Panc1 (cell line): ENCODE data around the gene GPR152. TPM values are rescaled to one million over a fixed set of nuclear protein-coding genes. Genes with fewer than 3 reads are reported as not detected.
A peak's percentile ranks its signal among the peaks of the same experiment; 100 is the strongest.

Experiments
- ATAC-seq: fragments of 200-7000 bp; cut with Tn5 transposase; 2 replicates; pipeline ENCODE4 v1.9.1; 2020; ENCODE audit warnings: mild to moderate bottlenecking, moderate library complexity
- BruUV-seq: library from RNA; stranded (reverse); fragments of 400-500 nt; replicated peaks from 2 replicates; lab custom pipeline; 2021; lab: Mats Ljungman, UMichigan
- CTCF ChIA-PET: fragments of 300-600 bp; sonication (Branson Sonifier 250); formaldehyde crosslinking; loops from one replicate; lab custom pipeline; 2022; ENCODE audit warnings: antibody characterized with exemption; lab: Charles Lee
- POLR2A ChIA-PET: fragments of 300-600 bp; sonication (Branson Sonifier 250); formaldehyde crosslinking; loops from one replicate; lab custom pipeline; 2022; ENCODE audit warnings: antibody characterized with exemption; lab: Charles Lee
- DNase-seq: peaks from one replicate; pipeline ENCODE4 v3.0.0-alpha.2; 2010; ENCODE audit warnings: low read depth, low spot score
- H3K27ac ChIP-seq: 2 replicates; pipeline ENCODE4 v1.5.1; 2011; ENCODE audit warnings: mild to moderate bottlenecking, low read length, inconsistent platforms
- H3K27me3 ChIP-seq: fragments of 200-500 bp; sonication (Bioruptor generic); 2 replicates; pipeline ENCODE4 v1.6.0; 2014; ENCODE audit warnings: low read length, inconsistent platforms; ENCODE audit not compliant: control insufficient read depth, insufficient read depth
- H3K36me3 ChIP-seq: fragments of 200-500 bp; sonication (Bioruptor generic); 2 replicates; pipeline ENCODE4 v1.5.1; 2014; ENCODE audit warnings: inconsistent platforms, mild to moderate bottlenecking, low read length, moderate library complexity; ENCODE audit not compliant: control insufficient read depth, insufficient read depth
- H3K4me1 ChIP-seq: 2 replicates; pipeline ENCODE4 v1.5.1; 2011; ENCODE audit warnings: inconsistent platforms, mild to moderate bottlenecking, low read length, moderate library complexity; ENCODE audit not compliant: control insufficient read depth, insufficient read depth
- H3K4me3 ChIP-seq, 2 experiments: 2 replicates each; pipeline ENCODE4 v1.5.1; 2011 to 2012; ENCODE audit warnings: low read depth in 2 of 2, low read length in 2 of 2, mild to moderate bottlenecking in 2 of 2, inconsistent platforms in 1 of 2, moderate library complexity in 1 of 2
- H3K9me3 ChIP-seq: fragments of 200-500 bp; sonication (Bioruptor generic); 2 replicates; pipeline ENCODE4 v1.5.1; 2014; ENCODE audit warnings: low read depth, mild to moderate bottlenecking, inconsistent platforms, low read length, moderate library complexity; ENCODE audit not compliant: control insufficient read depth, insufficient read depth
- POLR2AphosphoS5 ChIP-seq: IDR thresholded peaks from 2 replicates; pipeline ENCODE4 v1.6.1; 2012; ENCODE audit warnings: mild to moderate bottlenecking, low read depth, low read length, moderate library complexity
- SIN3A ChIP-seq: IDR thresholded peaks from 2 replicates; pipeline ENCODE4 v1.6.1; 2012; ENCODE audit warnings: low read depth, mild to moderate bottlenecking, low read length, moderate library complexity, borderline replicate concordance; ENCODE audit not compliant: insufficient read depth
- TCF7L2 ChIP-seq: IDR thresholded peaks from 2 replicates; pipeline ENCODE4 v1.6.1; 2011; ENCODE audit warnings: mild to moderate bottlenecking, low read depth, low read length, inconsistent platforms
- in situ Hi-C: cut with HindIII; loops from 2 replicates; pipeline ENCODE4 v1.10.0; 2016; ENCODE audit warnings: low sequenced_read_pairs, low pct_unique_long_range_greater_than_20kb
- intact Hi-C: fragments of 100-400 bp; cut with micrococcal nuclease; formaldehyde crosslinking; loops from one replicate; pipeline ENCODE4 v1.10.0; 2022; ENCODE audit not compliant: unreplicated experiment
- total RNA-seq: library from RNA; stranded (reverse); gene quantifications from one replicate; pipeline ENCODE4 v1.2.1, GENCODE V29; 2021; ENCODE audit not compliant: unreplicated experiment
- TF ChIP-seq, protein P1 (sequence below): fragments of 450-650 bp; IDR thresholded peaks from 2 replicates; pipeline ENCODE4 v1.5.1; 2017; ENCODE audit warnings: mild to moderate bottlenecking
- TF ChIP-seq, protein P2 (sequence below), 2 experiments: IDR thresholded peaks; 2 replicates each; pipeline ENCODE4 v1.6.1; 2011 to 2012; ENCODE audit warnings: low read depth in 2 of 2, control low read depth in 1 of 2, low read length in 1 of 2, mild to moderate bottlenecking in 1 of 2, moderate library complexity in 1 of 2; ENCODE audit not compliant: insufficient read depth in 1 of 2

Gene GPR152
- total RNA-seq, 1 experiment from 2014 or later = not detected

DNA sequence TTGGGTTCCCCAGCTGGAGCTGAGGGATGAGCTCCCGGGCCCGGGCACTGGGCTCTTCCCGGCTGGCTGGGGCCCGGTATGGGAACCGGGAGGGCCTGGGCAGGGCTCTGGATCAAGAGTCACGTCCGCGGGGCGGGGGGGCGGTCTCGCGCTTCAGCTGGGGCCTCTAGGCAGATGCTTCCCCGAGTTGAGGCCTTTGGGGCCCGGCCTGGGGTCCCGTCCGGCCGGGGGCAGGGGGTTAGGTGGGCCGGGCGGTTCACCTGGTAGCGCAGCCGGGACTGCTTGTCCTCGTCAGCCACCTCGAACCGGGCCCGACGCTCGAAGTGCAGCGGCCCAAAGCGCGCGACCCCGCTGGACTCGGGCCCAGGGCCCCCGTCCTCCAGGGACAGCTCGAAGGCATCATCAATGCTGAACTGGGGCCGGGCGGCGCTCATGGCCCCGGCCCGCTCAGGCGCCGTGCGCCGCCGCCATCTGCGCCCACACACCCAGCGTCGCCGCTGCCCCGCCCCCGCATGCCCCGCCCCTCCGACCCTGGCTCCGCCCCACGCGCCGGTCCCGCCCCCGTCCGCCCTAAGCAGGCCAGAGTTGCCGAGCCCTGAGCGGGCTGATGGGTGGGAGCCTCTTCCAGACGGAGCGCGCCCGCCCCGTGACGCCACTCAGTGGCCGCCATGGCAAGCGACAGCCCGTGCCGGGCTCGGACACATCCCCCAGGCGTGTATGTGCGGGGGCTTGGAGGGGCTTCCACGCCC is 16.4 kb upstream of the GPR152 start, which contains the start of gene TMEM134:
Gene TMEM134, minus strand, starts transcription at position 493 of the 749 bp plus-strand sequence. Its CDS starts 59 bp downstream, at position 434.
- POLR2A ChIA-PET = interaction anchor here (0.6 kb wide), 1 partner anchor 14 kb away, joined by 3 read pairs; the partner anchor contains the start of gene AIP

DNA sequence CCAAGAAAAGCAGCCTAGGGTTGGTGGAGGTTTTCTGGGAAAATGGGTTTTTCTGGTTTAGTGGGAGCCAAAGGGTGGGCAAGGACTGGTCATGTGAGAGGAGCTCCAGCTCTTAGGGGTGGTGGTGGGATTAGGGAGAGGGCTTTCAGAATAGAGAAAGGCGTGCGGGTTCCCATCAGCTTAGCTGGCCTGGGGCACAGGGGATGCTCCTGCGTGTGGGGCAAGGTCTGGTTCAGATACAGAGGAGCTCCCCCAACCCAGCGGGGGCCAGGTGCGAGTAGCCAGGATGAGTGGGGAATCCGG is 15.9 kb upstream of the GPR152 start:
- H3K27me3 ChIP-seq = no peaks in the 10 kb centered on the region
- intact Hi-C loops (no loop called here), in situ Hi-C loops (no loop called here)
- no TSS peak for BruUV-seq
- H3K9me3 ChIP-seq = no peaks in the 10 kb centered on the region
- peak overlapping the region; percentile 64 to 75 for H3K4me3 ChIP-seq
- peak; percentile 3 for ATAC-seq
- no peak for TF ChIP-seq SIN3A
- TF ChIP-seq POLR2AphosphoS5 = no peak
- TF ChIP-seq TCF7L2 = no peak
- TF ChIP-seq, protein P1, sequence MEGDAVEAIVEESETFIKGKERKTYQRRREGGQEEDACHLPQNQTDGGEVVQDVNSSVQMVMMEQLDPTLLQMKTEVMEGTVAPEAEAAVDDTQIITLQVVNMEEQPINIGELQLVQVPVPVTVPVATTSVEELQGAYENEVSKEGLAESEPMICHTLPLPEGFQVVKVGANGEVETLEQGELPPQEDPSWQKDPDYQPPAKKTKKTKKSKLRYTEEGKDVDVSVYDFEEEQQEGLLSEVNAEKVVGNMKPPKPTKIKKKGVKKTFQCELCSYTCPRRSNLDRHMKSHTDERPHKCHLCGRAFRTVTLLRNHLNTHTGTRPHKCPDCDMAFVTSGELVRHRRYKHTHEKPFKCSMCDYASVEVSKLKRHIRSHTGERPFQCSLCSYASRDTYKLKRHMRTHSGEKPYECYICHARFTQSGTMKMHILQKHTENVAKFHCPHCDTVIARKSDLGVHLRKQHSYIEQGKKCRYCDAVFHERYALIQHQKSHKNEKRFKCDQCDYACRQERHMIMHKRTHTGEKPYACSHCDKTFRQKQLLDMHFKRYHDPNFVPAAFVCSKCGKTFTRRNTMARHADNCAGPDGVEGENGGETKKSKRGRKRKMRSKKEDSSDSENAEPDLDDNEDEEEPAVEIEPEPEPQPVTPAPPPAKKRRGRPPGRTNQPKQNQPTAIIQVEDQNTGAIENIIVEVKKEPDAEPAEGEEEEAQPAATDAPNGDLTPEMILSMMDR = no peak
- H3K36me3 ChIP-seq = peaks cover 2% of the 10 kb centered on the region; the same call in 1 of the 2 replicates
- ChIA-PET CTCF (interaction anchor here (0.6 to 0.7 kb wide), 4 partner anchors 32 to 203 kb away, joined by 3 to 7 read pairs (median 4); partner anchors contain the start of gene PPP1CA), POLR2A (interaction anchor here (0.6 kb wide), 1 partner anchor 15 kb away, joined by 3 read pairs; the partner anchor contains the start of gene AIP)
- no peak for DNase-seq
- peak overlapping the region; percentile 64 for H3K27ac ChIP-seq
- H3K4me1 ChIP-seq = peaks cover 40% of the 10 kb centered on the region

More for the DNA sequence above, 16.4 kb upstream of the GPR152 start, which contains the start of gene TMEM134:
- H3K27me3 ChIP-seq = no peaks in the 10 kb centered on the region
- peak within 1 kb of the TSS; percentile 64 to 88 for H3K4me3 ChIP-seq
- H3K9me3 ChIP-seq = no peaks in the 10 kb centered on the region
- ATAC-seq = peak; percentile 89
- no TSS peak for BruUV-seq
- in situ Hi-C loops (no loop called here), intact Hi-C loops (no loop called here)
- peak within 1 kb of the TSS; percentile 95 for H3K27ac ChIP-seq
- peaks cover 2% of the 10 kb centered on the region; the same call in 1 of the 2 replicates for H3K36me3 ChIP-seq
- peak; percentile 33 for DNase-seq
- H3K4me1 ChIP-seq = peaks cover 35% of the 10 kb centered on the region
- TF ChIP-seq, protein P1 = no peak; the same call in 1 of the 2 replicates
- TF ChIP-seq POLR2AphosphoS5 = peak; percentile 89
- peak; percentile 91; the same call in 1 of the 2 replicates for TF ChIP-seq SIN3A
- TF ChIP-seq, protein P2, sequence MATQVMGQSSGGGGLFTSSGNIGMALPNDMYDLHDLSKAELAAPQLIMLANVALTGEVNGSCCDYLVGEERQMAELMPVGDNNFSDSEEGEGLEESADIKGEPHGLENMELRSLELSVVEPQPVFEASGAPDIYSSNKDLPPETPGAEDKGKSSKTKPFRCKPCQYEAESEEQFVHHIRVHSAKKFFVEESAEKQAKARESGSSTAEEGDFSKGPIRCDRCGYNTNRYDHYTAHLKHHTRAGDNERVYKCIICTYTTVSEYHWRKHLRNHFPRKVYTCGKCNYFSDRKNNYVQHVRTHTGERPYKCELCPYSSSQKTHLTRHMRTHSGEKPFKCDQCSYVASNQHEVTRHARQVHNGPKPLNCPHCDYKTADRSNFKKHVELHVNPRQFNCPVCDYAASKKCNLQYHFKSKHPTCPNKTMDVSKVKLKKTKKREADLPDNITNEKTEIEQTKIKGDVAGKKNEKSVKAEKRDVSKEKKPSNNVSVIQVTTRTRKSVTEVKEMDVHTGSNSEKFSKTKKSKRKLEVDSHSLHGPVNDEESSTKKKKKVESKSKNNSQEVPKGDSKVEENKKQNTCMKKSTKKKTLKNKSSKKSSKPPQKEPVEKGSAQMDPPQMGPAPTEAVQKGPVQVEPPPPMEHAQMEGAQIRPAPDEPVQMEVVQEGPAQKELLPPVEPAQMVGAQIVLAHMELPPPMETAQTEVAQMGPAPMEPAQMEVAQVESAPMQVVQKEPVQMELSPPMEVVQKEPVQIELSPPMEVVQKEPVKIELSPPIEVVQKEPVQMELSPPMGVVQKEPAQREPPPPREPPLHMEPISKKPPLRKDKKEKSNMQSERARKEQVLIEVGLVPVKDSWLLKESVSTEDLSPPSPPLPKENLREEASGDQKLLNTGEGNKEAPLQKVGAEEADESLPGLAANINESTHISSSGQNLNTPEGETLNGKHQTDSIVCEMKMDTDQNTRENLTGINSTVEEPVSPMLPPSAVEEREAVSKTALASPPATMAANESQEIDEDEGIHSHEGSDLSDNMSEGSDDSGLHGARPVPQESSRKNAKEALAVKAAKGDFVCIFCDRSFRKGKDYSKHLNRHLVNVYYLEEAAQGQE (IDR thresholded peaks at IDR 0.05; ENCODE audit: insufficient read depth in 1 of 2, low read depth in 2 of 2, low read length in 1 of 2) = 0 out of 4 replicates have a peak, but pooled peaks of 1 of the 2 experiments have one; percentile 14
- CTCF ChIA-PET = interaction anchor here (0.7 to 1.2 kb wide), 3 partner anchors 67 to 86 kb away, joined by 3 to 9 read pairs (median 7); partner anchors contain the start of gene PPP1CA
